ENCODE data around the gene CDCA5. TPM values are rescaled to one million over a fixed set of nuclear protein-coding genes. Genes with fewer than 3 reads are reported as not detected.

The CDCA5 gene
- total RNA-seq, 1 donor from 2014 or later: 6.0 TPM

- Mint-ChIP-seq H3K27ac (ENCODE audit: unreplicated experiment) (peak overlapping the region; percentile 95), H3K36me3 (ENCODE audit: unreplicated experiment) (peaks cover 1% of the 10 kb centered on the region), H3K4me1 (ENCODE audit: unreplicated experiment) (peaks cover 14% of the 10 kb centered on the region), H3K27me3 (ENCODE audit: unreplicated experiment) (no peaks in the 10 kb centered on the region), H3K9me3 (ENCODE audit: unreplicated experiment) (no peaks in the 10 kb centered on the region), H3K4me3 (ENCODE audit: unreplicated experiment) (peak overlapping the region; percentile 87)
- no peak for DNase-seq (ENCODE audit: extremely low spot score, unreplicated experiment)
- no peak for TF ChIP-seq CTCF (IDR thresholded peaks at IDR 0.05)
These were observed 11.6 kb upstream of the CDCA5 start for GRCh38 chr11:65095427-65095826.

GRCh38 chr11:65090628-65091027 is 6.8 kb upstream of the CDCA5 start:
- Mint-ChIP-seq H3K9me3 (ENCODE audit: unreplicated experiment) (no peaks in the 10 kb centered on the region), H3K36me3 (ENCODE audit: unreplicated experiment) (peaks cover 16% of the 10 kb centered on the region), H3K27ac (ENCODE audit: unreplicated experiment) (no peak overlapping the region), H3K4me1 (ENCODE audit: unreplicated experiment) (peaks cover 6% of the 10 kb centered on the region), H3K4me3 (ENCODE audit: unreplicated experiment) (no peak overlapping the region), H3K27me3 (ENCODE audit: unreplicated experiment) (no peaks in the 10 kb centered on the region)
- no peak for TF ChIP-seq CTCF (IDR thresholded peaks at IDR 0.05)
- no peak for DNase-seq (ENCODE audit: extremely low spot score, unreplicated experiment)

- Mint-ChIP-seq H3K4me3 (ENCODE audit: unreplicated experiment) (no peak overlapping the region), H3K27ac (ENCODE audit: unreplicated experiment) (no peak overlapping the region), H3K27me3 (ENCODE audit: unreplicated experiment) (no peaks in the 10 kb centered on the region), H3K36me3 (ENCODE audit: unreplicated experiment) (peaks cover 18% of the 10 kb centered on the region), H3K9me3 (ENCODE audit: unreplicated experiment) (no peaks in the 10 kb centered on the region), H3K4me1 (ENCODE audit: unreplicated experiment) (peaks cover 14% of the 10 kb centered on the region)
- no peak for DNase-seq (ENCODE audit: extremely low spot score, unreplicated experiment)
- TF ChIP-seq CTCF (IDR thresholded peaks at IDR 0.05): no peak
These were observed 5.8 kb upstream of the CDCA5 start for GRCh38 chr11:65089621-65090020.

DNA sequence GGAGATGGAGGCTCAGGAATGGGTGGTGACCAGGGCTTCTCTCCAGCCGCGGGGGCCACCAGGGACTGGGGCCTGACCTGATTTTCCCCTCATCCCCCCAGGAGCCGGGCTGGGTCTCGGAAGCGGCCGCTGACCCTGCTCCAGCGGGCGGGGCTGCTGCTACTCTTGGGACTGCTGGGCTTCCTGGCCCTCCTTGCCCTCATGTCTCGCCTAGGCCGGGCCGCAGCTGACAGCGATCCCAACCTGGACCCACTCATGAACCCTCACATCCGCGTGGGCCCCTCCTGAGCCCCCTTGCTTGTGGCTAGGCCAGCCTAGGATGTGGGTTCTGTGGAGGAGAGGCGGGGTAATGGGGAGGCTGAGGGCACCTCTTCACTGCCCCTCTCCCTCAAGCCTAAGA is 4.0 kb upstream of the CDCA5 start:
- no peaks in the 10 kb centered on the region for H3K27me3 Mint-ChIP-seq (ENCODE audit: unreplicated experiment)
- peaks cover 18% of the 10 kb centered on the region for H3K36me3 Mint-ChIP-seq (ENCODE audit: unreplicated experiment)
- no peak for TF ChIP-seq CTCF (IDR thresholded peaks at IDR 0.05)
- H3K27ac Mint-ChIP-seq (ENCODE audit: unreplicated experiment): no peak overlapping the region
- no peak for DNase-seq (ENCODE audit: extremely low spot score, unreplicated experiment)
- H3K4me1 Mint-ChIP-seq (ENCODE audit: unreplicated experiment): peaks cover 27% of the 10 kb centered on the region
- H3K9me3 Mint-ChIP-seq (ENCODE audit: unreplicated experiment): no peaks in the 10 kb centered on the region
- H3K4me3 Mint-ChIP-seq (ENCODE audit: unreplicated experiment): no peak overlapping the region

DNA sequence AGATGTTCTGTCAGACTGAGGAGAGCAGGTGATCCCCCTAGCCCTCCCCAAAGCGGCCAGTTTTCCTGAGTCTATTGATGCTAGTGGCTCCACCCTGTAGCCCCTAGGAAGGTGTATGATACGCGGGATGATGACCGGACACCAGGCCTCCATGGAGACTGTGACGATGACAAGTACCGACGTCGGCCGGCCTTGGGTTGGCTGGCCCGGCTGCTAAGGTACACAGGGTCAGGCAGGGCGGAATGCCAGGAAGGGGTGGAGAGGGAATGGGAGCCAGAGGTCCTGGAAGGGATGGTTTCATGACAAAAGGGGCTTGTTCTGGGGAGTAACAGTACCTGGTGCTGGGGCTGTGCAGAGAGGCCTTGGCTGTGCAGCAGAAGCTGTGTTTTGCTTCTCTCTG is 3.4 kb upstream of the CDCA5 start:
- Mint-ChIP-seq H3K9me3 (ENCODE audit: unreplicated experiment) (no peaks in the 10 kb centered on the region), H3K27ac (ENCODE audit: unreplicated experiment) (no peak overlapping the region), H3K27me3 (ENCODE audit: unreplicated experiment) (no peaks in the 10 kb centered on the region), H3K4me3 (ENCODE audit: unreplicated experiment) (no peak overlapping the region), H3K36me3 (ENCODE audit: unreplicated experiment) (peaks cover 18% of the 10 kb centered on the region), H3K4me1 (ENCODE audit: unreplicated experiment) (peaks cover 31% of the 10 kb centered on the region)
- no peak for TF ChIP-seq CTCF (IDR thresholded peaks at IDR 0.05)
- DNase-seq (ENCODE audit: extremely low spot score, unreplicated experiment): no peak

Data from osteocyte (in vitro differentiated cells).